Measurements from ENCODE around the gene GNG4.

- TF ChIP-seq POLR2A (IDR thresholded peaks at IDR 0.05) (no peak), CTCF (IDR thresholded peaks at IDR 0.05) (no peak)
Observed at GRCh38 chr1:235503403-235504121, 146.0 kb downstream of the GNG4 start.
